Measurements from ENCODE around the gene CNIH3. TPM values are rescaled to one million over a fixed set of nuclear protein-coding genes. Genes with fewer than 3 reads are reported as not detected.

The CNIH3 gene
- total RNA-seq, 5 donors from 2014 or later (not counting 1 experiment from before 2014, with no cell fraction given): 2.3 to 3.6 (median 2.4) TPM

GRCh38 chr1:224762701-224763100, 146.6 kb downstream of the CNIH3 start:
- Histone ChIP-seq H3K27me3 (replicated peaks in 1 of 2; ENCODE audit: control insufficient read depth in 2 of 2, extremely low read depth in 1 of 2, insufficient read depth in 2 of 2, low read length in 1 of 2) (peaks cover 0 to 19% of the 10 kb centered on the region in 2 experiments), H3K4me1 (ENCODE audit: control insufficient read depth in 1 of 2, extremely low read depth in 1 of 2, insufficient read depth in 2 of 2, low read length in 2 of 2) (no peaks in the 10 kb centered on the region), H3K4me3 (ENCODE audit: control insufficient read depth in 1 of 2, extremely low read depth in 1 of 2, low read length in 1 of 2) (no peak overlapping the region), H3K9me3 (no peaks in the 10 kb centered on the region), H3K27ac (ENCODE audit: low read length) (no peak overlapping the region), H3K36me3 (ENCODE audit: control insufficient read depth in 2 of 2, extremely low read depth in 1 of 2, insufficient read depth in 1 of 2, low read length in 1 of 2) (no peaks in the 10 kb centered on the region)
- Mint-ChIP-seq H3K36me3 (no peaks in the 10 kb centered on the region), H3K27ac (no peak overlapping the region), H3K4me3 (no peak overlapping the region), H3K4me1 (no peaks in the 10 kb centered on the region), H3K27me3 (peaks cover 26 to 31% of the 10 kb centered on the region in 2 donors), H3K9me3 (peaks cover 5 to 9% (median 6%) of the 10 kb centered on the region in 3 donors)
- ATAC-seq (replicated peaks in 1 of 4) (no peak), DNase-seq (no peak)
- 86% methylated on average over 1 of the region's 3 CpGs for WGBS (ENCODE audit: insufficient coverage)
- POLR2A ChIA-PET: no interaction called here
- CTCF ChIA-PET: no interaction called here

- Mint-ChIP-seq H3K27me3 (peaks cover 27 to 32% of the 10 kb centered on the region in 2 donors), H3K4me3 (no peak overlapping the region), H3K36me3 (no peaks in the 10 kb centered on the region), H3K27ac (no peak overlapping the region), H3K9me3 (peaks cover 5 to 9% (median 6%) of the 10 kb centered on the region in 3 donors), H3K4me1 (no peaks in the 10 kb centered on the region)
- Histone ChIP-seq H3K4me3 (ENCODE audit: control insufficient read depth in 1 of 2, extremely low read depth in 1 of 2, low read length in 1 of 2) (no peak overlapping the region), H3K36me3 (ENCODE audit: control insufficient read depth in 2 of 2, extremely low read depth in 1 of 2, insufficient read depth in 1 of 2, low read length in 1 of 2) (no peaks in the 10 kb centered on the region), H3K27me3 (replicated peaks in 1 of 2; ENCODE audit: control insufficient read depth in 2 of 2, extremely low read depth in 1 of 2, insufficient read depth in 2 of 2, low read length in 1 of 2) (peaks cover 0 to 19% of the 10 kb centered on the region in 2 experiments), H3K9me3 (no peaks in the 10 kb centered on the region), H3K4me1 (ENCODE audit: control insufficient read depth in 1 of 2, extremely low read depth in 1 of 2, insufficient read depth in 2 of 2, low read length in 2 of 2) (no peaks in the 10 kb centered on the region), H3K27ac (ENCODE audit: low read length) (no peak overlapping the region)
- ATAC-seq (replicated peaks in 1 of 4): no peak
- no peak for DNase-seq
- ChIA-PET POLR2A (interaction anchor here in 1 of 2 donors (0.6 kb wide), 1 partner anchor 219 kb away, joined by 4 read pairs; no protein-coding TSS in a partner anchor), CTCF (no interaction called here)
- no CpG with 5 or more reads among the region's 5 CpGs for WGBS (ENCODE audit: insufficient coverage)
These were observed 147.1 kb downstream of the CNIH3 start for GRCh38 chr1:224763126-224763775.

- WGBS (ENCODE audit: insufficient coverage): 76% methylated on average over 3 of the region's 4 CpGs
- Mint-ChIP-seq H3K36me3 (no peaks in the 10 kb centered on the region), H3K27ac (no peak overlapping the region), H3K4me3 (no peak overlapping the region), H3K4me1 (no peaks in the 10 kb centered on the region), H3K27me3 (peaks cover 24 to 31% of the 10 kb centered on the region in 2 donors), H3K9me3 (no peaks in the 10 kb centered on the region)
- ATAC-seq (replicated peaks in 1 of 4) (no peak), DNase-seq (no peak)
- POLR2A ChIA-PET: no interaction called here
- Histone ChIP-seq H3K36me3 (ENCODE audit: control insufficient read depth in 2 of 2, extremely low read depth in 1 of 2, insufficient read depth in 1 of 2, low read length in 1 of 2) (no peaks in the 10 kb centered on the region), H3K27ac (ENCODE audit: low read length) (no peak overlapping the region), H3K4me3 (ENCODE audit: control insufficient read depth in 1 of 2, extremely low read depth in 1 of 2, low read length in 1 of 2) (no peak overlapping the region), H3K9me3 (no peaks in the 10 kb centered on the region), H3K27me3 (replicated peaks in 1 of 2; ENCODE audit: control insufficient read depth in 2 of 2, extremely low read depth in 1 of 2, insufficient read depth in 2 of 2, low read length in 1 of 2) (peaks cover 0 to 18% of the 10 kb centered on the region in 2 experiments), H3K4me1 (ENCODE audit: control insufficient read depth in 1 of 2, extremely low read depth in 1 of 2, insufficient read depth in 2 of 2, low read length in 2 of 2) (no peaks in the 10 kb centered on the region)
- CTCF ChIA-PET: no interaction called here
These were observed 150.1 kb downstream of the CNIH3 start for GRCh38 chr1:224766266-224766665.

- Histone ChIP-seq H3K9me3 (no peaks in the 10 kb centered on the region), H3K27me3 (replicated peaks in 1 of 2; ENCODE audit: control insufficient read depth in 2 of 2, extremely low read depth in 1 of 2, insufficient read depth in 2 of 2, low read length in 1 of 2) (peaks cover 0 to 18% of the 10 kb centered on the region in 2 experiments), H3K4me1 (ENCODE audit: control insufficient read depth in 1 of 2, extremely low read depth in 1 of 2, insufficient read depth in 2 of 2, low read length in 2 of 2) (no peaks in the 10 kb centered on the region), H3K27ac (ENCODE audit: low read length) (no peak overlapping the region), H3K4me3 (ENCODE audit: control insufficient read depth in 1 of 2, extremely low read depth in 1 of 2, low read length in 1 of 2) (no peak overlapping the region), H3K36me3 (ENCODE audit: control insufficient read depth in 2 of 2, extremely low read depth in 1 of 2, insufficient read depth in 1 of 2, low read length in 1 of 2) (no peaks in the 10 kb centered on the region)
- DNase-seq (no peak), ATAC-seq (replicated peaks in 1 of 4) (no peak)
- H3K36me3 Mint-ChIP-seq: no peaks in the 10 kb centered on the region
- no peaks in the 10 kb centered on the region for H3K4me1 Mint-ChIP-seq
- ChIA-PET POLR2A (no interaction called here), CTCF (no interaction called here)
- no peaks in the 10 kb centered on the region for H3K9me3 Mint-ChIP-seq
- H3K27me3 Mint-ChIP-seq: peaks cover 20 to 33% of the 10 kb centered on the region in 2 donors
- 90% methylated on average over 3 of the region's 3 CpGs for WGBS (ENCODE audit: insufficient coverage)
- H3K4me3 Mint-ChIP-seq: no peak overlapping the region
- no peak overlapping the region for H3K27ac Mint-ChIP-seq
These were observed 150.9 kb downstream of the CNIH3 start for GRCh38 chr1:224767031-224767430.

- H3K27me3 Mint-ChIP-seq: peaks cover 20 to 33% of the 10 kb centered on the region in 2 donors
- Histone ChIP-seq H3K36me3 (ENCODE audit: control insufficient read depth in 2 of 2, extremely low read depth in 1 of 2, insufficient read depth in 1 of 2, low read length in 1 of 2) (no peaks in the 10 kb centered on the region), H3K9me3 (no peaks in the 10 kb centered on the region), H3K4me1 (ENCODE audit: control insufficient read depth in 1 of 2, extremely low read depth in 1 of 2, insufficient read depth in 2 of 2, low read length in 2 of 2) (no peaks in the 10 kb centered on the region), H3K4me3 (ENCODE audit: control insufficient read depth in 1 of 2, extremely low read depth in 1 of 2, low read length in 1 of 2) (no peak overlapping the region), H3K27ac (ENCODE audit: low read length) (no peak overlapping the region), H3K27me3 (replicated peaks in 1 of 2; ENCODE audit: control insufficient read depth in 2 of 2, extremely low read depth in 1 of 2, insufficient read depth in 2 of 2, low read length in 1 of 2) (peaks cover 0 to 18% of the 10 kb centered on the region in 2 experiments)
- no CpG with 5 or more reads among the region's 2 CpGs for WGBS (ENCODE audit: insufficient coverage)
- no peak for ATAC-seq (replicated peaks in 1 of 4)
- H3K27ac Mint-ChIP-seq: no peak overlapping the region
- no peaks in the 10 kb centered on the region for H3K9me3 Mint-ChIP-seq
- no peaks in the 10 kb centered on the region for H3K4me1 Mint-ChIP-seq
- ChIA-PET CTCF (no interaction called here), POLR2A (no interaction called here)
- no peak overlapping the region for H3K4me3 Mint-ChIP-seq
- H3K36me3 Mint-ChIP-seq: no peaks in the 10 kb centered on the region
- no peak for DNase-seq
These were observed 151.6 kb downstream of the CNIH3 start for GRCh38 chr1:224767676-224768075.

GRCh38 chr1:224768971-224769370, 152.9 kb downstream of the CNIH3 start:
- DNase-seq: no peak
- ATAC-seq (replicated peaks in 1 of 4): no peak
- Histone ChIP-seq H3K4me3 (ENCODE audit: control insufficient read depth in 1 of 2, extremely low read depth in 1 of 2, low read length in 1 of 2) (no peak overlapping the region), H3K4me1 (ENCODE audit: control insufficient read depth in 1 of 2, extremely low read depth in 1 of 2, insufficient read depth in 2 of 2, low read length in 2 of 2) (no peaks in the 10 kb centered on the region), H3K36me3 (ENCODE audit: control insufficient read depth in 2 of 2, extremely low read depth in 1 of 2, insufficient read depth in 1 of 2, low read length in 1 of 2) (no peaks in the 10 kb centered on the region), H3K9me3 (no peaks in the 10 kb centered on the region), H3K27ac (ENCODE audit: low read length) (no peak overlapping the region), H3K27me3 (replicated peaks in 1 of 2; ENCODE audit: control insufficient read depth in 2 of 2, extremely low read depth in 1 of 2, insufficient read depth in 2 of 2, low read length in 1 of 2) (peaks cover 0 to 14% of the 10 kb centered on the region in 2 experiments)
- peaks cover 21 to 31% of the 10 kb centered on the region in 2 donors for H3K27me3 Mint-ChIP-seq
- H3K36me3 Mint-ChIP-seq: no peaks in the 10 kb centered on the region
- WGBS (ENCODE audit: insufficient coverage): 65% methylated on average over 4 of the region's 6 CpGs
- ChIA-PET POLR2A (no interaction called here), CTCF (no interaction called here)
- no peak overlapping the region for H3K4me3 Mint-ChIP-seq
- H3K9me3 Mint-ChIP-seq: no peaks in the 10 kb centered on the region
- H3K4me1 Mint-ChIP-seq: no peaks in the 10 kb centered on the region
- no peak overlapping the region for H3K27ac Mint-ChIP-seq

Measured in T-cell (primary cell).